Breast epithelium (tissue), 3 donors: Measurements from ENCODE around the gene PFN3.

Source experiments
- POLR2AphosphoS5 ChIP-seq, 3 donors: sonication (generic); formaldehyde crosslinking; IDR thresholded peaks; one replicate each; pipeline ENCODE4 v1.6.1; 2017; ENCODE audit warnings: antibody characterized with exemption in 3 of 3
- TF ChIP-seq, protein P1 (sequence below), 3 donors: fragments of 450-650 bp; IDR thresholded peaks; one replicate each; pipeline ENCODE4 v1.5.1; 2016 to 2017; ENCODE audit warnings: antibody characterized with exemption in 3 of 3, mild to moderate bottlenecking in 3 of 3, moderate library complexity in 3 of 3

DNA sequence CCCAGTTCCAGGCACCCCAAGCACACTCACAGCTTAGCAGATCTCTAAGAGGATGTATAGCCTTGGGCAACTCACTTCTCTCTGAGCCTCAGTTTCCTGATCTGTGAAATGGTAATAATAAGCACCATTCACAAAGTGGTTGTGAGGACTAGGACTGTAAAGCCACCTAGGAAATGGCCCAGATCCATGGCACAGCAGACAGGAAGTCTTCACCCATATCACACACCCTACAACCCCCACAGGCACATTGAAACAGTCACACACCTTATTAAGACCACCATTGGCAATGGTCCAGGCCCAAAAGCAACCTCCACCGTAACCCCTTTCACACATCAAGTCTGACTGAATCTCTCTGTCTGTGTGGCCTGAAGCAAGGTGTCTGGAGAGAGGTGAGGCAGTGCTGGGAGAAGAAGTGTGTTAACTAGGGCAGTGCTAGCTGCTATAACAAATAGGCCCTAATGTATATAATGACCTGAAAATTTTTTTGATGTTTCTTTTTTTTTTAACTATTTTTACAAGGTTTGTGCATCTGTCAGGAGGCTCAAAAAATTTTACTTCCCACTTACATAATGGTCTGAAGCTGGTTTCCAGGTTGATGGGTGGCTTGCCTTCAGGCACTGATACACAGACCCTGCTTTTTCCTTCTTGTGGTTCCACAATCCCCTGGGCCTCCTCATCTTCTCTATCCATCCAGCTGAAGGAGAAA lies 45.1 kb downstream of the PFN3 start:
- TF ChIP-seq, protein P1, sequence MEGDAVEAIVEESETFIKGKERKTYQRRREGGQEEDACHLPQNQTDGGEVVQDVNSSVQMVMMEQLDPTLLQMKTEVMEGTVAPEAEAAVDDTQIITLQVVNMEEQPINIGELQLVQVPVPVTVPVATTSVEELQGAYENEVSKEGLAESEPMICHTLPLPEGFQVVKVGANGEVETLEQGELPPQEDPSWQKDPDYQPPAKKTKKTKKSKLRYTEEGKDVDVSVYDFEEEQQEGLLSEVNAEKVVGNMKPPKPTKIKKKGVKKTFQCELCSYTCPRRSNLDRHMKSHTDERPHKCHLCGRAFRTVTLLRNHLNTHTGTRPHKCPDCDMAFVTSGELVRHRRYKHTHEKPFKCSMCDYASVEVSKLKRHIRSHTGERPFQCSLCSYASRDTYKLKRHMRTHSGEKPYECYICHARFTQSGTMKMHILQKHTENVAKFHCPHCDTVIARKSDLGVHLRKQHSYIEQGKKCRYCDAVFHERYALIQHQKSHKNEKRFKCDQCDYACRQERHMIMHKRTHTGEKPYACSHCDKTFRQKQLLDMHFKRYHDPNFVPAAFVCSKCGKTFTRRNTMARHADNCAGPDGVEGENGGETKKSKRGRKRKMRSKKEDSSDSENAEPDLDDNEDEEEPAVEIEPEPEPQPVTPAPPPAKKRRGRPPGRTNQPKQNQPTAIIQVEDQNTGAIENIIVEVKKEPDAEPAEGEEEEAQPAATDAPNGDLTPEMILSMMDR (IDR thresholded peaks at IDR 0.05) = no peak
- TF ChIP-seq POLR2AphosphoS5 (IDR thresholded peaks at IDR 0.05) = no peak
